ENCODE data around the gene EPS15. TPM values are rescaled to one million over a fixed set of nuclear protein-coding genes. Genes with fewer than 3 reads are reported as not detected.
A peak's percentile ranks its signal among the peaks of the same experiment; 100 is the strongest.

EPS15 gene
- total and polyA plus RNA-seq, 10 of the 15 experiments (the other 5 are each of a cell fraction or from before 2014, with no cell fraction given): 24.7 to 87.8 (median 56.3) TPM

- CTCF ChIA-PET: interaction anchor here (0.7 to 1.2 kb wide), 6 partner anchors 9 to 230 kb away, joined by 3 to 5 read pairs (median 3); no protein-coding TSS in a partner anchor
- Histone ChIP-seq H4K20me1 (ENCODE audit: control insufficient read depth, insufficient read depth) (no peaks in the 10 kb centered on the region), H3K4me2 (ENCODE audit: control insufficient read depth, insufficient read depth) (no peak overlapping the region), H3K4me3 (no peak overlapping the region), H3K79me2 (ENCODE audit: control insufficient read depth, insufficient read depth, low read length) (no peaks in the 10 kb centered on the region), H3K4me1 (ENCODE audit: control insufficient read depth, insufficient read depth, low read length) (no peaks in the 10 kb centered on the region), H3K9me3 (replicated peaks; ENCODE audit: control insufficient read depth, insufficient read depth, low read length) (no peaks in the 10 kb centered on the region), H3K9ac (ENCODE audit: control insufficient read depth, insufficient read depth, low read length) (no peak overlapping the region), H3K27me3 (replicated peaks in 1 of 2; ENCODE audit: control insufficient read depth in 2 of 2, insufficient read depth in 2 of 2, low read length in 1 of 2) (no peaks in the 10 kb centered on the region), H2AFZ (ENCODE audit: control insufficient read depth, low read depth, low read length) (peak overlapping the region; percentile 36), H3K36me3 (ENCODE audit: control insufficient read depth in 2 of 2, insufficient read depth in 2 of 2, low read length in 1 of 2) (no peaks in the 10 kb centered on the region; a peak in 1 of 4 replicates), H3K27ac (ENCODE audit: control insufficient read depth, insufficient read depth) (0 out of 2 replicates have a peak overlapping the region, but pooled peaks have one; percentile 26)
- RAD21 ChIA-PET (ENCODE audit: unreplicated experiment): interaction anchor here (0.8 to 1.6 kb wide), 3 partner anchors 9 to 18 kb away, joined by 3 to 5 read pairs (median 3); no protein-coding TSS in a partner anchor
- ATAC-seq (peak; percentile 93), DNase-seq (ENCODE audit: low read depth, low spot score) (no peak), FAIRE-seq (no peak)
- WGBS (ENCODE audit: insufficient coverage, insufficient replicate concordance, low lambda C conversion rate, missing lambda C conversion rate): 4% methylated on average over 3 of the region's 3 CpGs
- intact Hi-C loops (cut with micrococcal nuclease; ENCODE audit: unreplicated experiment) (no loop called here), in situ Hi-C loops (cut with MboI) (no loop called here)
- SMC1A ChIA-PET (ENCODE audit: uncharacterized antibody, unreplicated experiment): interaction anchor here (0.6 to 5.9 kb wide), 8 partner anchors 8 to 101 kb away, joined by 3 to 34 read pairs (median 4); no protein-coding TSS in a partner anchor
- BruUV-seq (replicated peaks): no TSS peak
- TF ChIP-seq MEF2A (IDR thresholded peaks at IDR 0.05; ENCODE audit: insufficient read depth, low read depth, low read length): peak; percentile 74
- no peak for TF ChIP-seq TCF7 (IDR thresholded peaks at IDR 0.05; ENCODE audit: borderline replicate concordance)
- 0 out of 2 replicates have a peak, but pooled peaks have one; percentile 1 for TF ChIP-seq RAD21 (IDR thresholded peaks at IDR 0.05; ENCODE audit: insufficient read depth, low read depth, low read length)
- peak; percentile 28; the same call in 1 of the 2 replicates for TF ChIP-seq NFIC (IDR thresholded peaks at IDR 0.05; ENCODE audit: low read depth, low read length)
- TF ChIP-seq FOXM1 (IDR thresholded peaks at IDR 0.05; ENCODE audit: low read depth, low read length): peak; percentile 55; the same call in 1 of the 2 replicates
- no peak for TF ChIP-seq IRF3 (IDR thresholded peaks at IDR 0.05)
- TF ChIP-seq SIN3A (IDR thresholded peaks at IDR 0.05; ENCODE audit: low read depth, low read length): no peak
- no peak for TF ChIP-seq CUX1 (IDR thresholded peaks at IDR 0.05; ENCODE audit: insufficient replicate concordance, low read depth, low read length)
- peak; percentile 53 for TF ChIP-seq JUNB (IDR thresholded peaks at IDR 0.05)
- TF ChIP-seq RAD51 (IDR thresholded peaks at IDR 0.05): no peak
- 0 out of 2 replicates have a peak, but pooled peaks have one; percentile 26 for TF ChIP-seq ATF7 (IDR thresholded peaks at IDR 0.05; ENCODE audit: low read depth)
- POLR2A ChIA-PET: interaction anchor here (0.6 to 1.1 kb wide), 3 partner anchors 8 to 21 kb away, joined by 3 to 4 read pairs (median 4); no protein-coding TSS in a partner anchor
Measured at GRCh38 chr1:51526248-51526647, 7.2 kb upstream of the EPS15 start.
